Brain pericyte (primary cell): ENCODE results near the gene RRAS.
"Not testable (repeated sequence)": the region's sequence is repeated elsewhere in the genome, so short reads cannot be mapped to it uniquely, and the experiment has no call there.

Experiments
- DNase-seq: peaks from one replicate; pipeline ENCODE4 v3.0.0-alpha.2; 2012; ENCODE audit warnings: low read depth, low spot score

The RRAS gene

GRCh38 chr19:49655570-49656455, 15.9 kb upstream of the RRAS start:
- DNase-seq = no peak

- DNase-seq = no peak
Observed at GRCh38 chr19:49654581-49654980, 14.6 kb upstream of the RRAS start.

DNA sequence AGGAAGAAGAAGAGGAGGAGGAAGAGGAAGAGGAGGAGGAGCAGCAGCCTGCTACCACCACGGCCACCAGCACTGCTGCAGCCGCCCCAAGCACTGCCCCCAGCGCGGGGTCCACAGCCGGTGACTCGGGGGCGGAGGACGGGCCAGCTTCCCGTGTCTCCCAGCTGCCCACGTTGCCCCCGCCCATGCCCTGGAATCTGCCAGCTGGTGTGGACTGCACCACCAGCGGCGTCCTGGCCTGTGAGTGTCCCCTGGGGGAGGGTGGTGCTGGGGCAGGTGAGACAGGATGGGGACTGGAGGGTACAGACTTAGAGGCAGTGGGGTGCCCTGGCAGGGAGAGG, 13.5 kb upstream of the RRAS start:
- no peak for DNase-seq

GRCh38 chr19:49652551-49653465, 12.9 kb upstream of the RRAS start:
- no peak for DNase-seq

DNA sequence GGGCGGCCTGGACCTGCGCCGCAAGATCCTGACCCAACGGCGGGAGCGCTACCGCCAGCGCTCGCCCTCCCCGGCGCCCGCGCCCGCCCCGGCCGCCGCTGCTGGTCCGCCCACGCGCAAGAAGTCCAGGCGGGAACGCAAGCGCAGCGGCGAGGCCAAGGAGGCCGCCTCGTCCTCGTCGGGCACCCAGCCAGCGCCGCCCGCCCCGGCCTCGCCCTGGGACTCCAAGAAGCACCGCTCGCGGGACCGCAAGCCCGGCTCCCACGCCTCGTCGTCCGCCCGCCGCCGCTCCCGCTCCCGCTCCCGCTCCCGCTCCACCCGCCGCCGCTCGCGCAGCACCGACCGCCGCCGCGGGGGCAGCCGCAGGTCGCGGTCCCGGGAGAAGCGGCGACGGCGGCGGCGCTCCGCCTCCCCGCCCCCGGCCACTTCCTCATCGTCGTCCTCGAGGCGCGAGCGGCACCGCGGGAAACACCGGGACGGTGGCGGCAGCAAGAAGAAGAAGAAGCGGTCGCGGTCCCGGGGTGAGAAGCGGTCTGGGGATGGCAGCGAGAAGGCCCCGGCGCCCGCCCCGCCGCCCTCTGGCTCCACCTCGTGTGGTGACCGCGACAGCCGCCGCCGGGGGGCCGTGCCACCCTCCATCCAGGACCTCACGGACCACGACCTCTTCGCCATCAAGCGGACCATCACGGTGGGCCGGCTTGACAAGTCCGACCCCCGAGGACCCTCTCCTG, 12.0 kb upstream of the RRAS start:
- no peak for DNase-seq

- no peak for DNase-seq
Observed at GRCh38 chr19:49651029-49651819, 11.3 kb upstream of the RRAS start.

DNA sequence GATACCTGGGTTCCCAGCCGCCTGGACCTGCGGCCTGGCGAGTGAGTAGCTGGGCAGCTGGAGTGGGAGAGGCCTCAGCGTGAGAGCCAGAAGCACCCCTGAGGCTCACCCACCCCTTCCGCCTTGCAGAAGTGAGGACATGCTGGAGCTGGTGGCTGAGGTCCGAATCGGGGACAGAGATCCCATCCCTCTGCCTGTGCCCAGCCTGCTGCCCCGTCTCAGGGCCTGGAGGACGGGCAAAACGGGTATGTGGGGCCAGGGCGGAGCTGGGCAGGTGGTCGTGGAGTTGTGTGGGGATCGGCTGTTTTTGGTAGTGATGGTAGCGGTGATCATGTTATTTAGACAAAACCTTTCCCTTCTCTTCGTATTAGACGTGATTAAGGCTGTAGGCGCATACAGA, 6.6 kb upstream of the RRAS start:
- no peak for DNase-seq

DNA sequence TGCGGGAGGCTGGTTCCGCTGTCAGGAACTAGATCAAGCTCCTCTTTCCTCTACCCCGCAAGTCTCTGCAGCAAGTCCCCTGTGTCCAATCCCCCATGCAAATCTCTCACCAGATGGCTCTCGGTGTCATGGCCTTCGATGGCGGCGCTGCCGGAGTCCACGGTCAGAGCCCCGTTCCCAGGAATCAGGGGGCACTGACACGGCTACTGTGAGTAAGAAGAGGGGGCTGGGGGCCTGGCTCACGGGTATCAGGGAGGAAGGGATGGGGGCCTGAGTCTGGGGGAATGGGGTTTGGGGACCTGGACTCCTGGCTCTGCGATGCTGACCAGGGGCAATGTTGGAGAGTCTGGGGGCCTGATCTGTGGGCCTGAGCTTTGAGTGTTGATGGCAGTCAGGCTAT, 6.1 kb upstream of the RRAS start:
- no peak for DNase-seq

DNA sequence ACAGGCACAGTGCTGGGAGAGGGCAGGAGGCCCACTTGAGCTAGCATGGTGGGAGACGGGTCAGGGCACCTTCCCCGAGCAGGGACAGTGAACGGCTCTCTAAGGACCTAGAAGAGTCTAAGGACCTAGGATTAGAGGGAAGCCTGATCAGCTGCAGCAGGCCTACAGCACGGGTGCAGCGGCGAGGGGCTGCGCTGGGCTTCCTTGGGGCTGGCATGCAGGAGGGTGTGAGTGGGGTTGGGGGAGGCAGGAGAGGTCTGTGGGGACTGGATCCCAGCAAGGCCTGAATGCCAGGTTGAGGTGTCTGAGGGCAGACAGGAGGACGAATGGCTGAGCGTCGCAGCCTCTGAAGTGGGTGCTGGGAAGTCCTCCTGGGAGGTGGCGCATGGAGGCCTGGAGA, 5.6 kb upstream of the RRAS start:
- no peak for DNase-seq

GRCh38 chr19:49643466-49643865, 3.5 kb upstream of the RRAS start:
- DNase-seq = no peak

GRCh38 chr19:49642492-49643035, 2.6 kb upstream of the RRAS start:
- no peak for DNase-seq

- DNase-seq = peak; percentile 100
Observed at GRCh38 chr19:49641688-49642491, 1.9 kb upstream of the RRAS start, which contains the start of gene SCAF1. SCAF1 (plus strand) TSS chr19:49642209; CDS start chr19:49645027, 2,818 bp downstream.

- DNase-seq = no peak
Observed at GRCh38 chr19:49639401-49640112, 386 bp downstream of the RRAS start.

DNA sequence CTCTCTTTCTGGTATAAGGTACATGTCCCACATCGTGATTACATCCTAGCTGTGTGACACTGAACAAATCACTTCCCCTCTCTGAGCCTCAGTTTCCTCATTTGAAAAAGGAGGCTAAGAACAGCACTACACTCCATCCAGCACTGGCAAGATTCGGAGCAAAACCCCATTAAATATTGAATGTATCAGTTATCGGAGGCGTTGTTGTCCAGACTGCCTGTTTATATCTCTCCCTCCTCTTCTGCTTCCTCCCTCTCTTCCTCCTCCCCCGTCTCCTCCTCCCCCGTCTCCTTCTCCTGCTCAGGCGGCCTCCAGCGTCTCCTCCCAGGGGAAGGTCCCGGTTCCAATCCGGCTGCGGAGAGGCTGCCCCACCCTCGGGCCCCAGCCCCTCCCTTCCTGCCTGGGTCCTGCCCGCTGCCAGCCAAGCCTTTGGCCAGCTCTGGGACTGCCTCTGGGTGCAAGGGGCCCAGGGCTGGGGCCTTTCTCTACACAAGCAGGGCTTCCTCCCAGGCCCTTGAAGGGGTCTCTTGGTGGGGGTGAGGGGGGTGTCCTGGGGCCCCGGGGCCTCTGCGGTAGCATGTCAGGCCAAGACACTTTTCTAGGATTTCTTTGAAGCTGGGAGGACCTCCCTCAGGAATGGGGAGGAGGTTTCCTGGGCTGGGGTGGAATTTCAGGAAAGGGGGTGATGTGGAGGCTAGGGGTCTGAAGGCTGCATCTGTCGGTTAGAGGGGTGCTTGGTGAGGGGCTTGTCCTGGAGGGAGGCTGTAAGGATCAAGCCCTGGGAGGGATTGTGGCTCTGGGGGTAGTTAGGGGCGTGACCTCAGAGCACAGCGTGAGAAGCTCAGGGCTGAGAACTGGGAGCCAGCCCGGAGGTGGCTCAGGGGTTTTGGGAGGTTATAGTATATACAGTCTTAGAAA, 1.9 kb downstream of the RRAS start:
- no peak for DNase-seq

- no peak for DNase-seq
Observed at GRCh38 chr19:49636233-49636932, 3.6 kb downstream of the RRAS start.

GRCh38 chr19:49635530-49636232, 4.3 kb downstream of the RRAS start:
- no peak for DNase-seq

DNA sequence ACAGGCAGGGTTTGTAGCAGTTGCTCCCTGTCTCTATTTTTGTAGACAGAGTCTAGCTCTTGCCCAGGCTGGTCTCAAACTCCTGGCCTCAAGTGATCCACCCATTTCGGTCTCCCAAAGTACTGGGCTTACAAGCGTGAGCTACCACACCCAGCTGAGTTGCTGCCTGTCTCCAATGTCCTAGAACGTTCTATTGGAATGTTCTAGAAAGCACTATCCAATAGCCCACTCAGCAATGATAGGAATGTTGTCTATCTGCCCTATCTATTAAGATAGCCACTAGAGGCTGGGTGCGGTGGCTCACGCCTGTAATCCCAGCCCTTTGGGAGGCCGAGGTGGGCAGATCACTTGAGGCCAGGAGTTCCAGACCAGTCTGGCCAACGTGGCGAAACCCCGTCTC, 6.7 kb downstream of the RRAS start:
- DNase-seq = not testable (repeated sequence)
